Measurements from ENCODE around the gene ABHD3. TPM values are rescaled to one million over a fixed set of nuclear protein-coding genes. Genes with fewer than 3 reads are reported as not detected.

The ABHD3 gene
- total RNA-seq, 1 donor from 2014 or later = 9.6 TPM

DNA sequence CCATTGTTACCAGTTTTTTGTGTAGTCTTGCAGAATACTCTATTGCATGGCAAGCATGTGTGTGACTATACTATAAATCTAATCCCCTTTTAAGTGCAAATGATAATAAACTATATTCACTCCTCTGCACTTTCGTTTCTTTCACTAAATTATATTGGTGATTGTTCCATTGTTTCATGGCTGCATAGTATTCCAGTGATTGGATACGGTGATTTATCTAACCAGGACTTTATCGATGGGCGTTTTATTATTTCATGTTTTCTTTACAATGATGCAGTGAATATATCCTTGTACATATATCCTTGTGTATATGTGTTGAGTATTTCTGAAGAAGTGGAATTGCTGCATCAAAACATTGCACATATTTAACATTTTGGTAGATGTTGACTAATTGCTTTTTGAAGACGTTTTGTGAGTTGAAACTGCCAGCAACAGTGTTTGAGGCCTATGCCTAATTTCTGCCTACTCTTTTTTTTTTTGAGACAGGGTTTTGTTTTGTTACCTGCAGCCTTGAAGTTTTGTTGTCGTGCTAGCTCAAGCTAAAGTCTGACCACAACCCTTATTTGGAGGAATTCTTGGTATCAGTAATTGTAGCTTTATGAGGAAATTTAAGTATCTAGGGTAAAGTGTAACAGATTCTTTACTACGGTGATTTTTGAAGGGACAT, 38.7 kb upstream of the ABHD3 start:
- no peaks in the 10 kb centered on the region for H3K27me3 ChIP-seq
- peaks cover 0 to 9% of the 10 kb centered on the region in 2 donors for H3K4me1 ChIP-seq
- peak overlapping the region in 1 of 2 donors; percentile 7 for H3K27ac ChIP-seq
- no peak for DNase-seq (ENCODE audit: low spot score in 2 of 2)
- no peaks in the 10 kb centered on the region for H3K36me3 ChIP-seq
- TF ChIP-seq, protein P1, sequence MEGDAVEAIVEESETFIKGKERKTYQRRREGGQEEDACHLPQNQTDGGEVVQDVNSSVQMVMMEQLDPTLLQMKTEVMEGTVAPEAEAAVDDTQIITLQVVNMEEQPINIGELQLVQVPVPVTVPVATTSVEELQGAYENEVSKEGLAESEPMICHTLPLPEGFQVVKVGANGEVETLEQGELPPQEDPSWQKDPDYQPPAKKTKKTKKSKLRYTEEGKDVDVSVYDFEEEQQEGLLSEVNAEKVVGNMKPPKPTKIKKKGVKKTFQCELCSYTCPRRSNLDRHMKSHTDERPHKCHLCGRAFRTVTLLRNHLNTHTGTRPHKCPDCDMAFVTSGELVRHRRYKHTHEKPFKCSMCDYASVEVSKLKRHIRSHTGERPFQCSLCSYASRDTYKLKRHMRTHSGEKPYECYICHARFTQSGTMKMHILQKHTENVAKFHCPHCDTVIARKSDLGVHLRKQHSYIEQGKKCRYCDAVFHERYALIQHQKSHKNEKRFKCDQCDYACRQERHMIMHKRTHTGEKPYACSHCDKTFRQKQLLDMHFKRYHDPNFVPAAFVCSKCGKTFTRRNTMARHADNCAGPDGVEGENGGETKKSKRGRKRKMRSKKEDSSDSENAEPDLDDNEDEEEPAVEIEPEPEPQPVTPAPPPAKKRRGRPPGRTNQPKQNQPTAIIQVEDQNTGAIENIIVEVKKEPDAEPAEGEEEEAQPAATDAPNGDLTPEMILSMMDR (IDR thresholded peaks at IDR 0.05) = no peak
- intact Hi-C loops (cut with DNase I) = loop anchor here (10.0 kb wide), 1 partner anchor 422 kb away; the partner anchor contains the start of gene GATA6
- H3K9me3 ChIP-seq = no peaks in the 10 kb centered on the region
- peak overlapping the region; percentile 12 to 88 for H3K4me3 ChIP-seq

DNA sequence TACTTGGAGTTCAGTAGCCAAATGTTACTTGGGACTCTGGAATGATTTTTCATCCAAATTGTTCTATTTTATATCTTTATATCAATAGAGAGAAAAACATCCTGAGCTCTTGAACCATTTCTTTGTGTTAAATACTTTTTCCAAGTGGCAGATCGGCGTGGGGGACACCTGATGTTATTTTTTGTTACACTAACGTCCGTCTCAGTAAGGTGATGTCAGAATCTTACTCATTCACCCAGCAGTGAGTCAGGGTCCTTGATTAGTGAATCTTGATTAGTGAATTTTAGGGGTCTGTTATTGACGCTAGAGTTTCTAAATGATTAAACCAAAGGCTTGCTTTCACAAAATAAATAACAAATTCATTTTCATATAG, 37.7 kb upstream of the ABHD3 start:
- Histone ChIP-seq H3K4me3 (peak overlapping the region; percentile 76 to 88), H3K36me3 (no peaks in the 10 kb centered on the region), H3K27me3 (no peaks in the 10 kb centered on the region), H3K27ac (peak overlapping the region; percentile 96 to 99), H3K9me3 (no peaks in the 10 kb centered on the region), H3K4me1 (peaks cover 0 to 9% of the 10 kb centered on the region in 2 donors)
- intact Hi-C loops (cut with DNase I) = loop anchor here (10.0 kb wide), 1 partner anchor 422 kb away; the partner anchor contains the start of gene GATA6
- TF ChIP-seq, protein P1 (IDR thresholded peaks at IDR 0.05) = peak in 1 of 3 experiments; percentile 1
- no peak for DNase-seq (ENCODE audit: low spot score in 2 of 2)

- intact Hi-C loops (cut with DNase I) = loop anchor here (1.0 to 10.0 kb wide), 2 partner anchors 141 to 423 kb away; partner anchors contain the start of genes ESCO1 and GATA6
Observed at GRCh38 chr18:21741562-21742314, 37.2 kb upstream of the ABHD3 start.

DNA sequence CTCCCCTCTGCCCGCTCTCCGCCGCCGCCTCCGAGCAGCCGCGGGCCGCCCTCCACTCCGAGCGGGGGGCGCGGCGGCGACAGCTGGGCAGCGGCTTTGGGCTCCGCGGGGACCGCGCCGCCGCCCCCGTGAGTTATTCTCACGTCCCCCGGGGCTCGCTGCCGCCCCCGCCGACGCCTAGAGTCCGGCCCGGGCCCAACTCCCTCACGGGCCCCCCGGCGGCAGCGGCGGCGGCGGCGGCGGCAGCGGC, 36.7 kb upstream of the ABHD3 start:
- TF ChIP-seq, protein P1 (IDR thresholded peaks at IDR 0.05) = no peak
- DNase-seq (ENCODE audit: low spot score in 2 of 2) = no peak
- H3K9me3 ChIP-seq = peaks cover 0 to 4% of the 10 kb centered on the region in 2 donors
- peak overlapping the region; percentile 96 to 99 for H3K27ac ChIP-seq
- H3K27me3 ChIP-seq = no peaks in the 10 kb centered on the region
- peak overlapping the region; percentile 76 to 88 for H3K4me3 ChIP-seq
- no peaks in the 10 kb centered on the region for H3K36me3 ChIP-seq
- H3K4me1 ChIP-seq = peaks cover 0 to 5% of the 10 kb centered on the region in 2 donors
- intact Hi-C loops (cut with DNase I) = loop anchor here (1.0 to 10.0 kb wide), 2 partner anchors 141 to 424 kb away; partner anchors contain the start of genes ESCO1 and GATA6

More at GRCh38 chr18:21741562-21742314, 37.2 kb upstream of the ABHD3 start:
- peak in 1 of 2 donors; percentile 68 for DNase-seq (ENCODE audit: low spot score in 2 of 2)
- Histone ChIP-seq H3K36me3 (no peaks in the 10 kb centered on the region), H3K27ac (peak overlapping the region; percentile 96 to 99), H3K9me3 (no peaks in the 10 kb centered on the region), H3K4me3 (peak overlapping the region; percentile 76 to 88), H3K4me1 (peaks cover 0 to 5% of the 10 kb centered on the region in 2 donors), H3K27me3 (no peaks in the 10 kb centered on the region)
- TF ChIP-seq, protein P1 (IDR thresholded peaks at IDR 0.05) = peak in 1 of 3 experiments; percentile 2

GRCh38 chr18:21740538-21741311, 36.2 kb upstream of the ABHD3 start, which contains the start of gene MIB1:
MIB1 (plus strand) TSS chr18:21740792; CDS start chr18:21741584, 792 bp downstream.
- no peaks in the 10 kb centered on the region for H3K27me3 ChIP-seq
- H3K4me1 ChIP-seq = peaks cover 0 to 5% of the 10 kb centered on the region in 2 donors
- no peaks in the 10 kb centered on the region for H3K36me3 ChIP-seq
- intact Hi-C loops (cut with DNase I) = loop anchor here (1.0 to 10.0 kb wide), 4 partner anchors 36 to 424 kb away; partner anchors contain the start of genes ABHD3, ESCO1 and GATA6
- H3K9me3 ChIP-seq = peaks cover 0 to 5% of the 10 kb centered on the region in 2 donors
- TF ChIP-seq, protein P1 (IDR thresholded peaks at IDR 0.05) = no peak
- DNase-seq (ENCODE audit: low spot score in 2 of 2) = peak; percentile 93 to 99
- peak within 1 kb of the TSS; percentile 96 to 99 for H3K27ac ChIP-seq
- H3K4me3 ChIP-seq = peak within 1 kb of the TSS; percentile 76 to 88
